Trophoblast cell (in vitro differentiated cells and primary cell): Measurements from ENCODE around the gene HS3ST3A1.

Experiments used
- DNase-seq, 2 donors: peaks; one replicate each; pipeline ENCODE4 v3.0.0-alpha.2; 2016
- H2AFZ ChIP-seq: 2 replicates; pipeline ENCODE4 v1.6.1; 2013; ENCODE audit warnings: low read length, moderate library complexity, mild to moderate bottlenecking; ENCODE audit not compliant: insufficient read depth, poor library complexity
- H2AK5ac ChIP-seq: 2 replicates; pipeline ENCODE4 v1.6.1; 2013; ENCODE audit warnings: mild to moderate bottlenecking, low read length
- H2BK120ac ChIP-seq: 2 replicates; pipeline ENCODE4 v1.6.1; 2013; ENCODE audit warnings: low read length, mild to moderate bottlenecking, moderate library complexity; ENCODE audit not compliant: insufficient read depth, poor library complexity
- H2BK12ac ChIP-seq: 2 replicates; pipeline ENCODE4 v1.6.1; 2013; ENCODE audit warnings: mild to moderate bottlenecking, low read length, moderate library complexity
- H2BK5ac ChIP-seq: 2 replicates; pipeline ENCODE4 v1.6.1; 2013; ENCODE audit warnings: low read length, low read depth, moderate library complexity, mild to moderate bottlenecking; ENCODE audit not compliant: poor library complexity
- H3K14ac ChIP-seq: 2 replicates; pipeline ENCODE4 v1.6.1; 2013; ENCODE audit warnings: mild to moderate bottlenecking, low read length
- H3K18ac ChIP-seq: 2 replicates; pipeline ENCODE4 v1.6.1; 2013; ENCODE audit warnings: mild to moderate bottlenecking, low read length
- H3K23ac ChIP-seq: 2 replicates; pipeline ENCODE4 v1.6.1; 2013; ENCODE audit warnings: low read length
- H3K27ac ChIP-seq: 2 replicates; pipeline ENCODE4 v1.5.1; 2013; ENCODE audit warnings: low read depth, mild to moderate bottlenecking, inconsistent platforms, low read length, moderate library complexity
- H3K27me3 ChIP-seq: 2 replicates; pipeline ENCODE4 v1.6.1; 2013; ENCODE audit warnings: inconsistent platforms, mild to moderate bottlenecking, low read length, moderate library complexity; ENCODE audit not compliant: insufficient read depth
- H3K36me3 ChIP-seq, 2 experiments: 1 replicate in 1 of 2; 2 replicates in 1 of 2; pipeline ENCODE4 v1.6.1; 2013; ENCODE audit warnings: low read length in 2 of 2, mild to moderate bottlenecking in 2 of 2, moderate library complexity in 1 of 2; ENCODE audit not compliant: insufficient read depth in 2 of 2, control insufficient read depth in 1 of 2
- H3K4ac ChIP-seq: 2 replicates; pipeline ENCODE4 v1.6.1; 2013; ENCODE audit warnings: low read depth, mild to moderate bottlenecking, low read length, moderate library complexity
- H3K4me1 ChIP-seq, 2 experiments: 1 replicate in 1 of 2; 2 replicates in 1 of 2; pipeline ENCODE4 v1.6.1; 2013; ENCODE audit warnings: low read length in 2 of 2, mild to moderate bottlenecking in 2 of 2, moderate library complexity in 1 of 2; ENCODE audit not compliant: insufficient read depth in 2 of 2, control insufficient read depth in 1 of 2
- H3K4me2 ChIP-seq: 2 replicates; pipeline ENCODE4 v1.6.1; 2013; ENCODE audit warnings: inconsistent platforms, mild to moderate bottlenecking, low read length, moderate library complexity
- H3K4me3 ChIP-seq: 2 replicates; pipeline ENCODE4 v1.5.1; 2013; ENCODE audit warnings: mild to moderate bottlenecking, low read depth, low read length, inconsistent platforms
- H3K79me1 ChIP-seq: one replicate; pipeline ENCODE4 v1.6.1; 2013; ENCODE audit warnings: low read length
- H3K79me2 ChIP-seq: 2 replicates; pipeline ENCODE4 v1.6.1; 2013; ENCODE audit warnings: low read length, mild to moderate bottlenecking; ENCODE audit not compliant: control insufficient read depth, insufficient read depth, poor library complexity
- H3K9ac ChIP-seq: 2 replicates; pipeline ENCODE4 v1.6.1; 2013; ENCODE audit warnings: mild to moderate bottlenecking, low read length
- H3K9me3 ChIP-seq: 2 replicates; pipeline ENCODE4 v1.6.1; 2013; ENCODE audit warnings: low read depth, mild to moderate bottlenecking, control low read depth, inconsistent platforms, low read length; ENCODE audit not compliant: insufficient read depth
- H4K12ac ChIP-seq: 2 replicates; pipeline ENCODE4 v1.6.1; 2013; ENCODE audit warnings: low read depth, mild to moderate bottlenecking, low read length, moderate library complexity
- H4K8ac ChIP-seq: 2 replicates; pipeline ENCODE4 v1.6.1; 2013; ENCODE audit warnings: low read depth, mild to moderate bottlenecking, low read length, moderate library complexity
- H4K91ac ChIP-seq: one replicate; pipeline ENCODE4 v1.6.1; 2013; ENCODE audit warnings: low read depth, mild to moderate bottlenecking, low read length, moderate library complexity
- WGBS: extraction: QIAGEN DNeasy Blood & Tissue Kit; methylation state at CpG from one replicate; pipeline ENCODE4 v1.1.7; 2013; ENCODE audit warnings: missing lambda C conversion rate; ENCODE audit not compliant: insufficient read length, insufficient coverage; ENCODE audit errors: extremely low coverage; 5-methylcytosine and 5-hydroxymethylcytosine counted together

Gene HS3ST3A1

GRCh38 chr17:13522749-13523148, 79.0 kb downstream of the HS3ST3A1 start:
- no peaks in the 10 kb centered on the region for H3K36me3 ChIP-seq
- no peak overlapping the region for H2AFZ ChIP-seq
- no peak overlapping the region for H3K4me3 ChIP-seq
- no peak overlapping the region for H3K27ac ChIP-seq
- WGBS: no CpG with 5 or more reads among the region's 1 CpG
- H2BK5ac ChIP-seq: no peak overlapping the region
- no peak overlapping the region for H3K9ac ChIP-seq
- no peak overlapping the region for H2AK5ac ChIP-seq
- H3K4me1 ChIP-seq: peaks cover 3 to 4% of the 10 kb centered on the region in 2 experiments
- no peak for DNase-seq
- no peak overlapping the region for H3K14ac ChIP-seq
- H3K27me3 ChIP-seq: no peaks in the 10 kb centered on the region
- no peaks in the 10 kb centered on the region for H3K79me2 ChIP-seq
- peaks cover 3% of the 10 kb centered on the region for H3K79me1 ChIP-seq
- no peak overlapping the region for H4K12ac ChIP-seq
- no peak overlapping the region for H2BK12ac ChIP-seq
- H3K4me2 ChIP-seq: no peak overlapping the region
- H4K91ac ChIP-seq: no peak overlapping the region
- H3K9me3 ChIP-seq: no peaks in the 10 kb centered on the region
- no peak overlapping the region for H4K8ac ChIP-seq
- no peak overlapping the region for H3K18ac ChIP-seq
- no peak overlapping the region for H3K4ac ChIP-seq
- H3K23ac ChIP-seq: no peak overlapping the region
- H2BK120ac ChIP-seq: no peak overlapping the region

- WGBS: no CpG with 5 or more reads among the region's 4 CpGs
- H3K79me2 ChIP-seq: no peaks in the 10 kb centered on the region
- H4K12ac ChIP-seq: no peak overlapping the region
- no peak overlapping the region for H2BK12ac ChIP-seq
- H4K91ac ChIP-seq: no peak overlapping the region
- H3K4me1 ChIP-seq: peaks cover 3 to 4% of the 10 kb centered on the region in 2 experiments
- no peak overlapping the region for H4K8ac ChIP-seq
- H3K14ac ChIP-seq: no peak overlapping the region
- H3K9ac ChIP-seq: no peak overlapping the region
- H3K18ac ChIP-seq: no peak overlapping the region
- H3K4me3 ChIP-seq: no peak overlapping the region
- no peak for DNase-seq
- no peak overlapping the region for H2AK5ac ChIP-seq
- no peak overlapping the region for H3K4me2 ChIP-seq
- H2AFZ ChIP-seq: no peak overlapping the region
- H3K23ac ChIP-seq: no peak overlapping the region
- no peaks in the 10 kb centered on the region for H3K9me3 ChIP-seq
- H2BK5ac ChIP-seq: no peak overlapping the region
- H2BK120ac ChIP-seq: no peak overlapping the region
- peaks cover 3% of the 10 kb centered on the region for H3K79me1 ChIP-seq
- H3K36me3 ChIP-seq: no peaks in the 10 kb centered on the region
- H3K27me3 ChIP-seq: no peaks in the 10 kb centered on the region
- no peak overlapping the region for H3K4ac ChIP-seq
- no peak overlapping the region for H3K27ac ChIP-seq
Measured at GRCh38 chr17:13521784-13522183, 79.9 kb downstream of the HS3ST3A1 start.

GRCh38 chr17:13520899-13521572, 80.7 kb downstream of the HS3ST3A1 start:
- Histone ChIP-seq H3K36me3 (no peaks in the 10 kb centered on the region), H3K27me3 (no peaks in the 10 kb centered on the region), H2AFZ (no peak overlapping the region), H3K9me3 (no peaks in the 10 kb centered on the region), H3K27ac (no peak overlapping the region), H2BK5ac (no peak overlapping the region), H3K79me1 (peaks cover 3% of the 10 kb centered on the region), H3K79me2 (no peaks in the 10 kb centered on the region), H3K4ac (no peak overlapping the region), H2BK12ac (no peak overlapping the region), H3K23ac (no peak overlapping the region), H4K8ac (no peak overlapping the region), H2BK120ac (no peak overlapping the region), H3K9ac (no peak overlapping the region), H3K4me1 (peaks cover 3% of the 10 kb centered on the region in 2 experiments), H3K4me3 (no peak overlapping the region), H4K12ac (no peak overlapping the region), H2AK5ac (no peak overlapping the region), H3K14ac (no peak overlapping the region), H3K4me2 (no peak overlapping the region), H4K91ac (no peak overlapping the region), H3K18ac (no peak overlapping the region)
- WGBS: no CpG with 5 or more reads among the region's 6 CpGs
- no peak for DNase-seq

- WGBS: 100% methylated on average over 1 of the region's 2 CpGs
- H3K23ac ChIP-seq: no peak overlapping the region
- H3K4me2 ChIP-seq: no peak overlapping the region
- H4K91ac ChIP-seq: no peak overlapping the region
- no peaks in the 10 kb centered on the region for H3K79me1 ChIP-seq
- no peak overlapping the region for H3K14ac ChIP-seq
- H3K27ac ChIP-seq: no peak overlapping the region
- H3K79me2 ChIP-seq: no peaks in the 10 kb centered on the region
- no peak overlapping the region for H3K4ac ChIP-seq
- H2BK120ac ChIP-seq: no peak overlapping the region
- no peak overlapping the region for H3K9ac ChIP-seq
- H2BK12ac ChIP-seq: no peak overlapping the region
- no peak overlapping the region for H4K8ac ChIP-seq
- no peak overlapping the region for H2AK5ac ChIP-seq
- H4K12ac ChIP-seq: no peak overlapping the region
- no peak overlapping the region for H3K4me3 ChIP-seq
- H2AFZ ChIP-seq: no peak overlapping the region
- no peak for DNase-seq
- no peak overlapping the region for H2BK5ac ChIP-seq
- H3K9me3 ChIP-seq: no peaks in the 10 kb centered on the region
- H3K27me3 ChIP-seq: no peaks in the 10 kb centered on the region
- H3K4me1 ChIP-seq: no peaks in the 10 kb centered on the region
- H3K36me3 ChIP-seq: no peaks in the 10 kb centered on the region
- no peak overlapping the region for H3K18ac ChIP-seq
Measured at GRCh38 chr17:13518261-13519000, 83.3 kb downstream of the HS3ST3A1 start.
